ENCODE data around the gene THOP1.

Gene THOP1

DNA sequence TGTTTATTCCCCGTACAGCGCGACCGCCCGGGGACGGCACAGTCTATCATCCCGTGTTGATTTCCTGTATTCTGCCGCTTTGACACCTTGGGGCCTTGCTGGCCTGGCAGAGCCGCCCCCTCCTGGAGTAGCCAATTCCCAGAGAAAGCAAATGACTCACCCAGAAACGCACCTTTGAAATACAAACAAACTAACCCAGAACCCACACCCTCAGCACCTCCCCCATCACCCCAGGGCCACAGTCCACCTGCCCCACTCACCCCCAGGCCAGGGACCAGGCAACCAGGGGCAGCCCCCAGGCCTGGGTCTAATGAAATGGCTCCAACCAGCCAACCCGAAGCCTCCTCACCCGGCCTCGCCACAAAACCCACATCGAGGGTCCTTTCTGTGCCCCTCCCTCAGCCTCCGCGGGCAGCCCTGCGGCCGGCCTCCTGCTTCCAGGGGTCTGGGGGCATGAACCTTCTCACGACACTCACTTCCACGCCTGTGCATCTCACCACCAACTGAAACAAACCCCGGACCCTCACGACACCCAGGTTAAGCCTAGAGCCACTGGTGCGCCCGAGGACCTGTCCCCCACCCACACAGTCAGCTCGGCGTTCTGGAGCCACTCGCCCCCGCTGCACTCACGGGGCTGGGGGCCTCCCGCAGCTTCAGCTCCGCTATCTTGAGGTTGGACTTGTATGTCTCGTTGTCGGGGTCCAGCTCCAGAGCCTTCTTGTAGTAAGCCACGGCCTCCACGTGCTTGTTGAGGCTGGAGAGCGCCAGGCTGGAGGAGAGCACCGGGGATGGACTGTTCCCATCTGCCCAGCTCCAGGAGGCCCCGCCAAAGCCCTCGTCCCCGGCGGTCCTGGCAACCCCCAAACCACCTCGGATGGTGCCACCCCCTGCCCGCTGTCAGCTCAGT lies 23.2 kb upstream of the THOP1 start:
- DNase-seq (ENCODE audit: low read depth, low spot score): no peak
- no peak overlapping the region for H3K27ac ChIP-seq

- H3K27ac ChIP-seq: no peak overlapping the region
- DNase-seq (ENCODE audit: low read depth, low spot score): no peak
Observed at GRCh38 chr19:2762783-2763496, 22.4 kb upstream of the THOP1 start.

DNA sequence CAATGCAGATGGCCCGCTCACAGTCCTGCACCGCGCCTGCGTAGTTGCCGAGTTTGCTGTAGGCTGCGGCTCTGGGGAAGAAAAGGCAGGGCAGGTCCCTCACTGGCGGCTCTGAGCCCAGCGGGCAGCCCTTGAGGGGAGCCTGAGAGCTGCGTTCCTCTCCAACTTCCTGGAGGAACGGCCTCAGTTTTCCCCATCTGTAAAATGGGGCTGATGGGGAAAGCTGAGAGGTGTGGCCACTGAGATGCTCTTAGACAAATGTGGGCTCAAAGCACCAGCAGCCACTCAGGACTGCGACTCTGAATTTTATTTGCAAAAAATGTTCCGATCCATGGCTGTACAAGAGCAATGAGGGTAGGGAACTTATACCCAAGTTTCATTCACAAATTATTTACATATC lies 21.6 kb upstream of the THOP1 start:
- DNase-seq (ENCODE audit: low read depth, low spot score): no peak
- no peak overlapping the region for H3K27ac ChIP-seq

DNA sequence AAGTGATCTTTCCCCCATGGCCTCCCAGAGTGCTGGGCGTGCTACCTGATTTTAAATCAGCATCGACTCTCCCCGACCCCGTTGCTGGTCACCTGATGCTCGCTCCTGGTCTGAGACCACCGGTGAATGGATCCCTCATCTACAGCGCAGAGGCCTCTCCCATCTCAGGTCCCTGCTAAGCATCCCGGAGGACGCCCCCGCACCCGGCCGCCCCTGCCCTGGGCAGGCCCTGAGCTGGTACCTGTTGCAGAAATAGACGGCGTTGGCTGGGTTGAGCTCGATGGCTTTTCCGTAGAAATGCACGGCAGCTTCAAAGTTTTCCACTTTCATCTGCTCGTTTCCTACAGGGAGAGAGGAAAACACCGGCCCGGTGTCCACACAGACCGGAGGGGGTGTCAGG lies 20.4 kb upstream of the THOP1 start:
- no peak for DNase-seq (ENCODE audit: low read depth, low spot score)
- no peak overlapping the region for H3K27ac ChIP-seq

- DNase-seq (ENCODE audit: low read depth, low spot score): no peak
- H3K27ac ChIP-seq: no peak overlapping the region
Observed at GRCh38 chr19:2765376-2765775, 19.9 kb upstream of the THOP1 start.

GRCh38 chr19:2766594-2767372 lies 18.5 kb upstream of the THOP1 start:
- H3K27ac ChIP-seq: no peak overlapping the region
- DNase-seq (ENCODE audit: low read depth, low spot score): no peak

- no peak overlapping the region for H3K27ac ChIP-seq
- no peak for DNase-seq (ENCODE audit: low read depth, low spot score)
Observed at GRCh38 chr19:2767688-2768087, 17.6 kb upstream of the THOP1 start.

DNA sequence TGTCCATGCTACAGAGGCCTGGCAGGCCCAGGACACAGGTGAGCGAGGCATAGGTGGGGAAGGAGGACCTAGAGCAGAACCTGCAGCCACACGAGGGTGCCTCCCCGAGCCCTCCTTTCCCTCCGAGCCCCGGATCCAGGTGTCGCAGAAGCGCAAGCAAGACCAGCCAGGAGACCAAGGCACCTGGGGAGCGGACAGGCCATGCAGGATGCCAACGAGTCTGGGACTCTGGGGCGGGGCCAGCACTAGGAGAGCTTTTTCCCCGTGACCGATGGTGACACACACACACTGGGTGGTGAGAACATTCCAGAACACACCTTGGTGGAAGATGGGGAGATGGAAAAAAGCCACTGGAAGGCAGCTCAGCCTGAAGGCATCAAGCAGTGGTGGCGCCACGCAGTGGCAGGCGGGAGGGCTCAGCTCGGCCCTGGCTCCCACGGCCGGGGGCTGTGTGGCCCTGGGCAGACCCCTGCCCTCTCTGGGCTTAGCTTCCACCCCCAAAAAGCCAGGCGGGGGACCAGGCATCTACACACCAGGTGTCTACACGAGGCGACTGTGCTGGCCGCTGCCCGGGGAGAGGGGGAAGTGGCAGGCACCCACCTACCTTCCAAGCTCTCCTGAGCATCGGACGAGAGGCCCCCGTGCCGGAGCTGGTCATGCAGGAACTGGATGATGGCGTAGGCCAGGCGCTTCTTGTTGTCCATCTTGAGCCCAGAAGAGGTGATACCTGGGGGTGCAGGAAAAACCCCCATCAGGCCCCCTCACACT lies 16.8 kb upstream of the THOP1 start:
- DNase-seq (ENCODE audit: low read depth, low spot score): no peak
- H3K27ac ChIP-seq: no peak overlapping the region

DNA sequence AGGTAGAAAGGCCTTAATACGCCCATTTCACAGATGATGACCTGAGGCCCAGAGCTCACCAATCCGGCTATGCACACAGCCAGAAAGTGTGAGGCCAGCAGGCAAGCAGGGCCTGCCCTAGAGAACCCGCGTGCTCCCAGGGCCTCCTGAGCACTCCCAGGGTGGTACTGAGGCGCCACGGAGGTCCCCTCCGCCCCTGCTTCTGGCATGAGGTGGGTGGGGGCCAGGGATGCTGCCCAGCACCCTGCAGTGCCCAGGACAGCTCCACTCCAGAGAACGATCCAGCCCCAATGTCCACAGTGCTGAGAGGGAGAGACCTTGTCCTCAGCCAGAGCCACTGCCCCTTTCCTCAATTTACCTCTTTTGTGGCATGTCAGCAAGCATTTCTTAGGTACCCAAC lies 16.1 kb upstream of the THOP1 start:
- DNase-seq (ENCODE audit: low read depth, low spot score): no peak
- H3K27ac ChIP-seq: no peak overlapping the region

DNA sequence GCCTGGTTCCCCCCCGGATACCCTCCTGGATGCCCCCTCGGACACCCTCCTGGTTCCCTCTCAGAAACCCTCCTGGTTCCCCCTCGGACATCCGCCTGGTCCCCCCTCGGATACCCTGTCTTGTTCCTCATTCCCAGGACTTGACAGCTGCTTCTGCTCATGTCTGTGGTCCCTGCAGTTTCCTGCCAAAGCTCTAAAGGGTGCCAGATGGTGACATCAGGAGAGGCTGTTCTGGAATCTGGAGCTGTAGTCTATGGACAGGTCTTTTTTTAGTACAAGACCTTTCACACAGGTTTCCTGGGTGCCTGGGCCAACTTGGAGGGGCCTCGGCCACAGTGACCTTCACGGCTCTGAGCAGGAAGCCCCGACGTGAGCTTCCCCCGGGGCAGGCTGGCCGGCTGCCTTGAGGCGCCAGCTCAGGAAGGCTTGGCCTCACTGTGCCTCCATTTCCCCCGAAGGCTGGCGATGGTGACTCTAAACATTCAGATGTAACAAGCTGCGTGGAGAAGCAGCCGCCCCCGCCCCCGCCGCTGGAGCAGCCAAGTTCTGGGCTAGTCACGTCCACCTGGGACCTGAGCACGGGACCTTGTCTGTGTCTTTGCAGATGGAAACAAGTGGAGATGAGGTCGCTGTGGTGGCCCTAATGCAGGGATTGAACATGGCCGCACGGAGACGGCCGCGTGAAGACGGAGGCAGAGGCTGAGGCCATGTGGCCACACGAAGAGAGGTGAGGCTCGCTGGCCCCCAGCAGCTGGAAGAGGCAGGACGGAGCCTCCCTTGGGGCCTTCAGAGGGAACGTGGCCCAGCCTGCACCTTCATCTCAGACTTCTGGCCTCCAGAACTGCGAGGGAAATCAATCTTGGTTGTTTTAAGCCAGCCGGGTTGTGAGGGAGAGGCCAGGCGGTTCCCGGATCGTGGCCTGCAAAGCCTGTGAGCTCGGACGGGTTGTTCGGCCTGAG lies 15.0 kb upstream of the THOP1 start:
- DNase-seq (ENCODE audit: low read depth, low spot score): no peak
- H3K27ac ChIP-seq: no peak overlapping the region

DNA sequence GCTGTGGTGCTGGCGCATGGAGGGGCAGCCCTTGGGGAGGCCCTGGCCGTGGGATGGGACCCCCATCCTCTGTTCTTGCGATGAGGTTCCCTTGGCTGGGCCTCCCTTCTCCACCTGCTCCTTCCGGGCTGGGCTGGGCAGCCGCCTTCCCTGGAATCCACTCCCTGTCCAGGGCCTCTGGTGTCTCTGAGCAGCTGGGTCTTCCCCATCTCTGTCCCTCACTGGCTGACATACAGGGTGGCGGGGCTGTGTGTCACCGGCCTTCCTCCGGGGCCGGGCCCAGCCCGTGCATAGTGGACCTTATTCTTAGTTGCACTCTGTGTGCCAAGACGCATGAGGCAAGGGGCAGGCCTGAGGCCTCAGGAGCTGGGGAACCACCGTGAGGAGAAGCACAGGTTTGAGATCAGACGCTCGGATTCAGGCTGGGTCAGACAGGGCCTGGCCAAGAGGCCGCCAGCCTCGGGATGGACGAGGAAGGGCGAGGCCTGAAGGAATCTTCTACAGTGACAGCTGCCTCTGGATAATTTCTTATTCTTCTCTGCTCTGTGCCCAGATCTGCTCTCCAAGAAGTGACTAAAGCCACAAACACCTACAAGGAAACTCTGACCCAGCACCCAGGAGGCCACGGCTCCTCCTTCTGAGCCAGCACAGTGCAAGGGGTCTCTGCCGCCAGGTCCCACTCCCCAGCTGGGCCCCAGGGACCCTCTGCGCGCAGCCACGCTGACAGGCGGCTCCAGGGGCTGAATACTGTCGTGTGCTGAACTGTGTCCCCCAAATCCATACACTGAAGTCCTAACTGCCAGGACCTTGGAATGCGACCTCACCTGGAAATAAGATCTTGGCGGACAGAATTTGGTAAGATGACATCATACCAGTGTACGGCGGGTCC lies 13.3 kb upstream of the THOP1 start:
- H3K27ac ChIP-seq: no peak overlapping the region
- DNase-seq (ENCODE audit: low read depth, low spot score): no peak

DNA sequence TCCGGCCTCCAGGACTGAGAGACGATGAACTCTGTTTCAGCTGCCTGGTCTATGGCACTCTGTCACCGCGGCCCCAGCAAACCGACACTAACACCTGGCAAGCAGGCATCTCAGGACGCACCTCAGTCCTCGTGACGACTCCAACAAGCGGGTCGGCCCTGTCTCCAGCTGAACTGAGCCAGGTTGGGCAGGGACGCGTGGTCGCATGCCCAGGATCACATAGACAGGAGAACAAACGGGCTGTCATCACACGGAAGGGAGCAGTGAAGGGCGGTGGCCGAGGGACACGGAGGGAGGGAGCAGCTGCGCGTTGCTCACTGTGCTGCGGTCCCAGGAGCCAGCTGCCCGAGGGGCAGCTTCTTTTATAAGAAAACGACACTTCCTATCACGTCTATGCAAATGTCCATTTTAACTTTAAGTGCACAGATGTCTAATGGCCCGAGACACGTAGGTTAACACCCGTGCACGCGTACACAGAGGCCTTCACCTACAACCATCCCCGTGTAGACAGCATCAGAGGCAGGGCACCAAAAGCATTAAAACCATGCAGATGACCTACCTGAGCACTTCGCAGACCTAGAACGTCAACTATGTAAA lies 11.1 kb upstream of the THOP1 start:
- H3K27ac ChIP-seq: no peak overlapping the region
- DNase-seq (ENCODE audit: low read depth, low spot score): no peak

GRCh38 chr19:2774953-2775555 lies 10.2 kb upstream of the THOP1 start:
- DNase-seq (ENCODE audit: low read depth, low spot score): no peak

GRCh38 chr19:2775556-2776430 lies 9.5 kb upstream of the THOP1 start:
- no peak for DNase-seq (ENCODE audit: low read depth, low spot score)
- H3K27ac ChIP-seq: no peak overlapping the region

More at GRCh38 chr19:2774953-2775555, 10.2 kb upstream of the THOP1 start:
- no peak overlapping the region for H3K27ac ChIP-seq

DNA sequence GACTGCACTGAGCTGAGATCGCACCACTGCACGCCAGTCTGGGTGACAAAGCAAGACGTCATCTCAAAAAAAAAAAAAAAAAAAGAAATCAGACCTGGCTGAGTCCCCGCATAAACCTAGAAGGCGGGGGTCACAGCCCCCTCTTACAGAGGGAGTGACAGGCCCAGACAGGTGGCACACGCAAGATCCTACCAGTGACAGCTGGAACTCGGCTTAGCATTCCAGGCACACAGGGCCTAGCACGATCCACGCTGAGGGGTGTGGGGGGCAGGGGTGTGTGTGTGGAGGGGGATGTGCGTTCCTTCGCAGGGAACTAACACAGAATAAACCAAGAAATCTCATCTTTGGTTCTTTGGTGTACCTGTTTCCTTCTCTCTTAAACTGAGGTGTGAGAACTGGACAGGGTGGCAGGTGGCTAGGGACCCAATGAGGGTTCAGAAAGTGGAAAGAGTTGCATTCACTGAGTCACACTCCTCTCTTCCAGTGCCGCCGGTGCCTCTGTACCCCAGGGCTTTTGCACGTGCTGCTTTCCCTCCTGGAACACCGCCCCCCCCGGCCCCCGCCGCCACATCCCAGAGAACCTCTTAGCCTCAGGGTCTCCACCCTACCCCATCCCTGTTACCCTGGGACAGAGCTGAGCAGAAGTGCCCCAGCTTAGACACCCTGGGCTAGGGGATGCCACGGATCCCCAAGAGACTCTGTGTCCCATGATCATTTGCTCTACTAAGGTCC lies 7.2 kb upstream of the THOP1 start:
- DNase-seq (ENCODE audit: low read depth, low spot score): no peak
- no peak overlapping the region for H3K27ac ChIP-seq
